BE2C (cell line): ENCODE data around the gene TMEM242.
A peak's percentile ranks its signal among the peaks of the same experiment; 100 is the strongest.

Source experiments
- DNase-seq: peaks from one replicate; pipeline ENCODE4 v3.0.0-alpha.2; 2020
- H3K27me3 ChIP-seq: fragments of 250-450 bp; sonication (Bioruptor Pico); 2 replicates; pipeline ENCODE4 v1.5.1; 2020; ENCODE audit warnings: mild to moderate bottlenecking
- H3K36me3 ChIP-seq: fragments of 250-450 bp; sonication (Bioruptor Pico); 2 replicates; pipeline ENCODE4 v1.5.1; 2020; ENCODE audit warnings: mild to moderate bottlenecking
- H3K4me1 ChIP-seq: fragments of 250-450 bp; sonication (Bioruptor Pico); 2 replicates; pipeline ENCODE4 v1.5.1; 2020
- H3K4me3 ChIP-seq: 2 replicates; pipeline ENCODE4 v1.5.1; 2011; ENCODE audit warnings: low read depth, low read length
- H3K9me3 ChIP-seq: fragments of 250-450 bp; sonication (Bioruptor Pico); 2 replicates; pipeline ENCODE4 v1.5.1; 2020
- TF ChIP-seq, protein P1 (sequence below): IDR thresholded peaks from 2 replicates; pipeline ENCODE4 v1.5.1; 2012; ENCODE audit warnings: mild to moderate bottlenecking, low read depth, low read length

TMEM242 gene

DNA sequence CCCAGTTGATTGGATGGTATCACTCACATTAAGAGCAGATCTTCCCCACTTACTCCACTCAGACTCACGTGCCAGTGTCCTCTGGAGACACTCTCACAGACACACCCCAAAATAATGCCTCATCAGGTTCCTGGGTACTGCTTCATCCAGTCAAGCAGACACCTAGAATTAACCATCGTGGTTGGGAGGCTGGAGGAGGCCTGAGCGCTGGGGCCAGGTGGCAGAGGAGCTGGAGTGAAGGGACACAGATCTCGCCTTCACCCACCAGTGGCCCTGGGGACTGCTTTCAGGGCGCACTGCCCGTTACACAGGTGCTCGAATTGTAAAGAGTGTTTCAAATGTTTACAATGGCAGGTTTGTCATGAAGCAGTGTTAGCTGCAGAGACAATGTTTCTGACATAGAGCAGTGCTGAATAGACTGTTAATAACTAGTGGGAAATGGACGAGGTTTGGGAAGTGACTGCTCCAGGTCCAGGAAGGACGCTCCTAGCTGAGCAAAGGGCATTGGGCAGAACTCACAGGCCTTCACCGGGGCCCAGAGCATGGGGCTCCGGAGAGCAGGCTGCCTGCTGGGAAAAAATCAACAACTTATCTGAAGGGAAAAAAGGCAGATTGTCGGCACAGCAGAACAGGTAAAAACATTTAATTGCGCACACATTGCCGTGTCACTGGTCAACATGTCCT is 38.4 kb downstream of the TMEM242 start:
- H3K9me3 ChIP-seq: no peaks in the 10 kb centered on the region
- DNase-seq: no peak
- TF ChIP-seq, protein P1, sequence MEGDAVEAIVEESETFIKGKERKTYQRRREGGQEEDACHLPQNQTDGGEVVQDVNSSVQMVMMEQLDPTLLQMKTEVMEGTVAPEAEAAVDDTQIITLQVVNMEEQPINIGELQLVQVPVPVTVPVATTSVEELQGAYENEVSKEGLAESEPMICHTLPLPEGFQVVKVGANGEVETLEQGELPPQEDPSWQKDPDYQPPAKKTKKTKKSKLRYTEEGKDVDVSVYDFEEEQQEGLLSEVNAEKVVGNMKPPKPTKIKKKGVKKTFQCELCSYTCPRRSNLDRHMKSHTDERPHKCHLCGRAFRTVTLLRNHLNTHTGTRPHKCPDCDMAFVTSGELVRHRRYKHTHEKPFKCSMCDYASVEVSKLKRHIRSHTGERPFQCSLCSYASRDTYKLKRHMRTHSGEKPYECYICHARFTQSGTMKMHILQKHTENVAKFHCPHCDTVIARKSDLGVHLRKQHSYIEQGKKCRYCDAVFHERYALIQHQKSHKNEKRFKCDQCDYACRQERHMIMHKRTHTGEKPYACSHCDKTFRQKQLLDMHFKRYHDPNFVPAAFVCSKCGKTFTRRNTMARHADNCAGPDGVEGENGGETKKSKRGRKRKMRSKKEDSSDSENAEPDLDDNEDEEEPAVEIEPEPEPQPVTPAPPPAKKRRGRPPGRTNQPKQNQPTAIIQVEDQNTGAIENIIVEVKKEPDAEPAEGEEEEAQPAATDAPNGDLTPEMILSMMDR: no peak
- no peak overlapping the region for H3K4me3 ChIP-seq
- no peaks in the 10 kb centered on the region for H3K27me3 ChIP-seq
- no peaks in the 10 kb centered on the region for H3K36me3 ChIP-seq
- no peaks in the 10 kb centered on the region for H3K4me1 ChIP-seq

DNA sequence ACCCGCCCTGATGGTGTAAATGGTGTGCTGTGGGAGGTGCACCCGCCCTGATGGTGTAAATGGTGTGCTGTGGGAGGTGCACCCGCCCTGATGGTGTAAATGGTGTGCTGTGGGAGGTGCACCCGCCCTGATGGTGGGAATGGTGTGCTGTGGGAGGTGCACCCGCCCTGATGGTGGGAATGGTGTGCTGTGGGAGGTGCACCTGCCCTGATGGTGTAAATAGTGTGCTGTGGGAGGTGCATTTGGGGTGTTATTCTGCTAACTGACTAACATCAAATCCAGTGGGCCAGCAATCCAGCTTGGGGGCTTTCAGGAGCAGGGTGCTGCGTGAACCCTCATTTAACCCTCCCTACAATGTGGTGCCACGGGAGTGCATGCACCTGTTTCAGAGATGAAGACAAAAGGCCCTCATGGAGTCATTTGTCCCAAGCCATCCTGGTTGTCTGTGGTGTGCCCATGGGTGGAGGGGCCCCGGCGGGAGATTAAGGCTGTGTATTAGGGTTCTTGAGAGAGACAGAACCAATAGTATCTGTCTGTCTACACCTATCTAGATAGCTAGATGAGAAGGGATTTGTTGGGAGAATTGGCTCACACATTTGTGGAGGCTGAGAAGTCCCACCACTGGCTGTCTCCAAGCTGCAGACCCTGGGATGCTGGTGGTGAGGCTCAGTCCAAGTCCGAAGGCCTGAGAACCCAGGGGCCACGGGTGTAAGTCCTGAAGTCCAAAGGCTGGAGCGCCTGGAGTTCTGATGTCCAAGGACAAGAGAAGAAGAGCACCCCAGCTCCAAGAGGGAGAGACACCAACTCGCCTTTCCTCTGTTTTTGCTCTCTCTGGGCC is 39.2 kb downstream of the TMEM242 start:
- Histone ChIP-seq H3K36me3 (no peaks in the 10 kb centered on the region), H3K4me3 (no peak overlapping the region), H3K4me1 (no peaks in the 10 kb centered on the region), H3K9me3 (no peaks in the 10 kb centered on the region), H3K27me3 (no peaks in the 10 kb centered on the region)
- TF ChIP-seq, protein P1: no peak
- DNase-seq: no peak

DNA sequence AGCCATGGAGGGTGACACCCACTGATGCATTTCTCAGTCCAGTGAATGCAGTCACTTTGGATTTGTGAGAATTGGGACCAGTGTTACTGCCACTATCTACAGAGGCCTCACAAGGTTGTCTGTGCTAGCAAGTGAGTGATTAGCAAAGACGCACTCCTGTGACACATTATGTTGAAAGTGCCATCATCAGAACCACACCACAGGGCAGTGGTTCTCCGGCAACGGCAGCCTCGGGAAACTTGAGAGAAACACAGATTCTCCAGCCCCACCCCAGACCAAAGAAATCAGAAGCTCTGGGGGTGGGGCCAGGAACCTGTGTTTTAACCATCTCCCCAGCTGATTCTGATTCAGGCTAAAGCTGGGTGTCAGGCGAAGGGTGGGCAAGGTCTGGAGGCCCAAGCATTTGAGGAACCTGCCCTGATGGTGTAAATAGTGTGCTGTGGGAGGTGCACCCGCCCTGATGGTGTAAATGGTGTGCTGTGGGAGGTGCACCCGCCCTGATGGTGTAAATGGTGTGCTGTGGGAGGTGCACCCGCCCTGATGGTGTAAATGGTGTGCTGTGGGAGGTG is 39.9 kb downstream of the TMEM242 start:
- TF ChIP-seq, protein P1: no peak
- Histone ChIP-seq H3K4me3 (no peak overlapping the region), H3K36me3 (no peaks in the 10 kb centered on the region), H3K9me3 (no peaks in the 10 kb centered on the region), H3K4me1 (no peaks in the 10 kb centered on the region), H3K27me3 (no peaks in the 10 kb centered on the region)
- DNase-seq: no peak

DNA sequence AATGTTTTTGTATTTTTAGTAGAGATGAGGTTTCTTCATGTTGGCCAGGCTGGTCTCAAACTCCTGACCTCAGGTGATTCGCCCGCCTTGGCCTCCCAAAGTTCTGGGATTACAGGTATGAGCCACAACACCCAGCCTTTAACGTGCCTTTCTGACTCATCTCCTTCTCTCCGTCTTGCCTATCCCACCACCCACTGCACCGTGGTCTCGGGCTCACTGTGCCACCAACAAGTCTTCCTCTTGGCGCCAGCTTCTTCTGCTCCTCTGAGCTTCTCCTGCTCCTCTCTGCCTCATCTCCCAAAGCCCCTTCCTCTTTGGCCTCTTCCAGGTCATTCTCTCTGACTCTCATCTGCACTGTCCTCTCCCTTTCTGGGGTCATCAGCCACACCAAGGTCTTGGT is 41.0 kb downstream of the TMEM242 start:
- TF ChIP-seq, protein P1: no peak
- Histone ChIP-seq H3K27me3 (no peaks in the 10 kb centered on the region), H3K4me3 (no peak overlapping the region), H3K36me3 (no peaks in the 10 kb centered on the region), H3K4me1 (no peaks in the 10 kb centered on the region), H3K9me3 (no peaks in the 10 kb centered on the region)
- no peak for DNase-seq

DNA sequence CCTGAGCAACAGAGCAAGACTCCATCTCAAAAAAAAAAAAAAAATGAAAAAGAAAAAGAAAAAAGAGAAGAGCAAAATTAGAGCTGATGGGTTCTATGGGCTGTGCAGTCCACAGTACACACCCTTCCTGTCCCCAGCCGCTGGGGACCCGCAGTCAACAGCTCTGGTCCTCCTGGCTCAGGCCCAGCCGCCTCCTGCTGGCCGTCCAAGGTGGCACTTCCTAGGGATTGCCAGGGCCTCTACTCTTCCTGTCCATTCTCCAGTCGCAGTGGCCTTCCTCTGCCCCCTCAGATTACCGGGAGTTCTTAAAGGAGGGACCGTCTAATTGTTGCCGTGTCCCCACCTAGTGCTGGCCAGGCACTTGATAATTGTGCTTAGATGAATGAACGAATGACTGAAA is 41.7 kb downstream of the TMEM242 start:
- Histone ChIP-seq H3K9me3 (no peaks in the 10 kb centered on the region), H3K27me3 (no peaks in the 10 kb centered on the region), H3K4me1 (no peaks in the 10 kb centered on the region), H3K4me3 (no peak overlapping the region), H3K36me3 (no peaks in the 10 kb centered on the region)
- TF ChIP-seq, protein P1: peak; percentile 23; the same call in 1 of the 2 replicates
- DNase-seq: peak; percentile 40
